Prostate gland (tissue), 2 donors: Measurements from ENCODE around the gene LIN7B. TPM values are rescaled to one million over a fixed set of nuclear protein-coding genes. Genes with fewer than 3 reads are reported as not detected.

ENCODE experiments used
- DNase-seq: peaks from one replicate; pipeline ENCODE4 v3.0.0-alpha.2; 2019; ENCODE audit warnings: low spot score
- H3K27ac ChIP-seq, 2 donors: fragments of 200-600 bp; sonication (generic); 2 replicates each; pipeline ENCODE4 v1.5.1; 2017 to 2019
- H3K27me3 ChIP-seq: fragments of 200-600 bp; sonication (generic); replicated peaks from 2 replicates; pipeline ENCODE4 v1.5.1; 2019; ENCODE audit not compliant: insufficient read depth
- H3K36me3 ChIP-seq, 2 donors: fragments of 200-600 bp; sonication (generic); 1 replicate in 1 of 2; 2 replicates in 1 of 2; pipeline versions ENCODE4 v1.5.1 to v1.8.1; 2017 to 2019
- H3K4me1 ChIP-seq: fragments of 200-600 bp; sonication (generic); replicated peaks from 2 replicates; pipeline ENCODE4 v1.5.1; 2019
- H3K4me3 ChIP-seq, 2 donors: fragments of 200-600 bp; sonication (generic); 2 replicates each; pipeline ENCODE4 v1.5.1; 2017 to 2019
- H3K9me3 ChIP-seq: fragments of 200-600 bp; sonication (generic); 2 replicates; pipeline ENCODE4 v1.5.1; 2017
- CTCF ChIP-seq, 4 experiments: fragments of 200-600 bp in 2 of 4; fragments of 450-650 bp in 2 of 4; sonication (generic) in 2 of 4; IDR thresholded peaks; 1 replicate in 3 of 4; 2 replicates in 1 of 4; pipeline ENCODE4 v1.5.1; 2016 to 2019; ENCODE audit warnings: antibody characterized with exemption in 4 of 4, mild to moderate bottlenecking in 2 of 4, moderate library complexity in 2 of 4
- POLR2A ChIP-seq: fragments of 450-650 bp; IDR thresholded peaks from one replicate; pipeline ENCODE4 v1.6.1; 2016; ENCODE audit warnings: antibody characterized with exemption, mild to moderate bottlenecking
- POLR2AphosphoS5 ChIP-seq: sonication (generic); formaldehyde crosslinking; IDR thresholded peaks from one replicate; pipeline ENCODE4 v1.6.1; 2017; ENCODE audit warnings: antibody characterized with exemption
- WGBS: methylation state at CpG from one replicate; pipeline ENCODE4 v1.1.5; 2018; 5-methylcytosine and 5-hydroxymethylcytosine counted together
- intact Hi-C: fragments of 100-400 bp; cut with DNase I; formaldehyde crosslinking; loops from one replicate; pipeline ENCODE4 v1.14.2; 2022
- total RNA-seq, 2 donors: library from RNA; depleted of rRNA; stranded (reverse); fragments of >200 nt; gene quantifications; one replicate each; pipeline ENCODE4 v1.1.0, GENCODE V29; 2016

Gene LIN7B
- total RNA-seq, 2 donors from 2014 or later: 31.2 to 64.3 TPM

- no peaks in the 10 kb centered on the region for H3K27me3 ChIP-seq
- no peak for TF ChIP-seq CTCF (IDR thresholded peaks at IDR 0.05)
- no peak for TF ChIP-seq POLR2AphosphoS5
- TF ChIP-seq POLR2A: no peak
- H3K27ac ChIP-seq: no peak overlapping the region
- 86% methylated on average over 12 of the region's 12 CpGs for WGBS
- H3K36me3 ChIP-seq: peaks cover 16 to 24% of the 10 kb centered on the region in 2 donors
- no peaks in the 10 kb centered on the region for H3K9me3 ChIP-seq
- H3K4me1 ChIP-seq: peaks cover 9% of the 10 kb centered on the region
- intact Hi-C loops: no loop called here
- no peak overlapping the region for H3K4me3 ChIP-seq
- DNase-seq: no peak
Observed at GRCh38 chr19:49102303-49102702, 11.9 kb upstream of the LIN7B start.

GRCh38 chr19:49103331-49104085, 10.7 kb upstream of the LIN7B start:
- H3K9me3 ChIP-seq: no peaks in the 10 kb centered on the region
- intact Hi-C loops: no loop called here
- H3K27ac ChIP-seq: no peak overlapping the region
- TF ChIP-seq CTCF (IDR thresholded peaks at IDR 0.05) (no peak), POLR2A (no peak), POLR2AphosphoS5 (no peak)
- peaks cover 2% of the 10 kb centered on the region for H3K4me1 ChIP-seq
- H3K36me3 ChIP-seq: peaks cover 21 to 33% of the 10 kb centered on the region in 2 donors
- no peak for DNase-seq
- no peak overlapping the region for H3K4me3 ChIP-seq
- 81% methylated on average over 33 of the region's 33 CpGs for WGBS
- H3K27me3 ChIP-seq: no peaks in the 10 kb centered on the region

GRCh38 chr19:49104229-49104864, 9.8 kb upstream of the LIN7B start:
- no peaks in the 10 kb centered on the region for H3K9me3 ChIP-seq
- H3K4me3 ChIP-seq: no peak overlapping the region
- no peaks in the 10 kb centered on the region for H3K4me1 ChIP-seq
- no peak for TF ChIP-seq CTCF (IDR thresholded peaks at IDR 0.05)
- TF ChIP-seq POLR2A: no peak
- no peak for TF ChIP-seq POLR2AphosphoS5
- H3K27me3 ChIP-seq: no peaks in the 10 kb centered on the region
- H3K36me3 ChIP-seq: peaks cover 20 to 39% of the 10 kb centered on the region in 2 donors
- WGBS: 73% methylated on average over 30 of the region's 30 CpGs
- no peak for DNase-seq
- no peak overlapping the region for H3K27ac ChIP-seq
- intact Hi-C loops: no loop called here

GRCh38 chr19:49106648-49107135, 7.5 kb upstream of the LIN7B start:
- H3K27ac ChIP-seq: no peak overlapping the region
- no peak for DNase-seq
- no peak overlapping the region for H3K4me3 ChIP-seq
- H3K27me3 ChIP-seq: no peaks in the 10 kb centered on the region
- H3K9me3 ChIP-seq: no peaks in the 10 kb centered on the region
- peaks cover 18 to 37% of the 10 kb centered on the region in 2 donors for H3K36me3 ChIP-seq
- intact Hi-C loops: no loop called here
- 59% methylated on average over 12 of the region's 12 CpGs for WGBS
- no peaks in the 10 kb centered on the region for H3K4me1 ChIP-seq
- TF ChIP-seq POLR2AphosphoS5: peak; percentile 30
- no peak for TF ChIP-seq POLR2A
- TF ChIP-seq CTCF (IDR thresholded peaks at IDR 0.05): peak; percentile 56 to 80 (median 68)
